Mesendoderm (in vitro differentiated cells): ENCODE results near the gene LTO1.

Experiments used
- DNase-seq: peaks from one replicate; pipeline ENCODE4 v3.0.0; 2013
- H2AK5ac ChIP-seq: 2 replicates; pipeline ENCODE4 v1.6.1; 2013; ENCODE audit warnings: low read length, inconsistent platforms
- H2BK120ac ChIP-seq: 2 replicates; pipeline ENCODE4 v1.6.1; 2013; ENCODE audit warnings: low read depth, mild to moderate bottlenecking, low read length, moderate library complexity, mixed read lengths
- H2BK15ac ChIP-seq: replicated peaks from 2 replicates; pipeline ENCODE4 v1.6.1; 2013; ENCODE audit warnings: low read depth, mild to moderate bottlenecking, moderate library complexity
- H2BK5ac ChIP-seq: 2 replicates; pipeline ENCODE4 v1.6.1; 2013; ENCODE audit warnings: low read length, inconsistent platforms
- H3K18ac ChIP-seq: 2 replicates; pipeline ENCODE4 v1.6.1; 2013; ENCODE audit warnings: mild to moderate bottlenecking, low read length, mixed read lengths
- H3K23ac ChIP-seq: one replicate; pipeline ENCODE4 v1.6.1; 2013; ENCODE audit warnings: low read length
- H3K27ac ChIP-seq: 2 replicates; pipeline ENCODE4 v1.5.1; 2013; ENCODE audit warnings: low read depth, mild to moderate bottlenecking, inconsistent platforms, low read length, moderate library complexity
- H3K27me3 ChIP-seq: 2 replicates; pipeline ENCODE4 v1.6.1; 2013; ENCODE audit warnings: low read length, control low read depth, mild to moderate bottlenecking, inconsistent platforms; ENCODE audit not compliant: insufficient read depth, poor library complexity
- H3K36me3 ChIP-seq: 2 replicates; pipeline ENCODE4 v1.6.1; 2013; ENCODE audit warnings: low read length, inconsistent platforms; ENCODE audit not compliant: control insufficient read depth, insufficient read depth
- H3K4ac ChIP-seq: one replicate; pipeline ENCODE4 v1.6.1; 2013; ENCODE audit warnings: low read depth, mild to moderate bottlenecking, low read length, moderate library complexity
- H3K4me1 ChIP-seq: 2 replicates; pipeline ENCODE4 v1.6.1; 2013; ENCODE audit warnings: low read depth, low read length, inconsistent platforms; ENCODE audit not compliant: control insufficient read depth
- H3K4me2 ChIP-seq: 2 replicates; pipeline ENCODE4 v1.6.1; 2013; ENCODE audit warnings: low read length
- H3K4me3 ChIP-seq: 2 replicates; pipeline ENCODE4 v1.5.1; 2013; ENCODE audit warnings: mild to moderate bottlenecking, low read length
- H3K56ac ChIP-seq: one replicate; pipeline ENCODE4 v1.6.1; 2013; ENCODE audit warnings: low read length
- H3K79me1 ChIP-seq: 2 replicates; pipeline ENCODE4 v1.6.1; 2013; ENCODE audit warnings: low read length, inconsistent platforms
- H3K79me2 ChIP-seq: 2 replicates; pipeline ENCODE4 v1.6.1; 2013; ENCODE audit warnings: mild to moderate bottlenecking, low read length; ENCODE audit not compliant: control insufficient read depth, insufficient read depth
- H3K9ac ChIP-seq: 2 replicates; pipeline ENCODE4 v1.6.1; 2013; ENCODE audit warnings: low read length, inconsistent platforms
- H4K5ac ChIP-seq: one replicate; pipeline ENCODE4 v1.6.1; 2013; ENCODE audit warnings: low read length
- H4K8ac ChIP-seq: one replicate; pipeline ENCODE4 v1.6.1; 2013; ENCODE audit warnings: low read depth, mild to moderate bottlenecking, control low read depth, low read length, moderate library complexity
- WGBS: extraction: QIAGEN DNeasy Blood & Tissue Kit; methylation state at CpG from one replicate; pipeline ENCODE4 v1.1.7; 2013; ENCODE audit warnings: low lambda C conversion rate, missing lambda C conversion rate; ENCODE audit not compliant: insufficient coverage; ENCODE audit errors: extremely low coverage; 5-methylcytosine and 5-hydroxymethylcytosine counted together

The LTO1 gene

DNA sequence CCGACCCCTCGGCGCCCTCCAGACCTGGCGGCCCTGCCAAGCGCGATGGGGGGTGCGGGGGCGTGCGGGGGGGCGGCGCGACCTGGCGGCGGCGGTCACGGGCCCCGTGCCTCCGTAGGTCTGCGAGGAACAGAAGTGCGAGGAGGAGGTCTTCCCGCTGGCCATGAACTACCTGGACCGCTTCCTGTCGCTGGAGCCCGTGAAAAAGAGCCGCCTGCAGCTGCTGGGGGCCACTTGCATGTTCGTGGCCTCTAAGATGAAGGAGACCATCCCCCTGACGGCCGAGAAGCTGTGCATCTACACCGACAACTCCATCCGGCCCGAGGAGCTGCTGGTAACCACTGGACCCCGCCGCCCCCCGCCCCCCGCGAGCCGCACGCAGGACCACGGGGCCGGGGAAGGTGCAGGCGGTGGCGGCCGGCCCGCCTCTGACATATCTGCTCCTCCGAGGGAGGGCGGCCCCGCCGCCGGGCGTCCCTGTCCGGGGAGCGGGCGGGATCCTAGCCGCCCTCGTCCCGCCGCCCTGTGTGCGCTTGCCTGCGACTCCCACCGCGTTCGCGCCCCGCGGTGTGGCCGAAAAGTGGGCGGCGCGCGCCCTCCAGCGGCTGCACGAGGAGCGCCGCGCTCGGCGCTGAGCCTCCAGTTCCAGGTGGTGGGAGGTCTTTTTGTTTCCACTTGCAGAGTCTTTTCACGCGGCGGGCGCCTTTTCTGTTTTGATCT lies 32.1 kb downstream of the LTO1 start:
- peak overlapping the region; percentile 87 for H4K8ac ChIP-seq
- WGBS: no CpG with 5 or more reads among the region's 81 CpGs
- H2BK120ac ChIP-seq: no peak overlapping the region
- H3K4ac ChIP-seq: peak overlapping the region; percentile 70
- H3K79me1 ChIP-seq: peaks cover 14% of the 10 kb centered on the region
- H3K18ac ChIP-seq: peak overlapping the region; percentile 95
- no peak overlapping the region for H2BK15ac ChIP-seq
- H3K4me3 ChIP-seq: peak overlapping the region; percentile 46
- peak overlapping the region; percentile 64 for H3K4me2 ChIP-seq
- no peak overlapping the region for H3K23ac ChIP-seq
- H3K56ac ChIP-seq: peak overlapping the region; percentile 71
- peaks cover 2% of the 10 kb centered on the region for H3K36me3 ChIP-seq
- no peak overlapping the region for H2AK5ac ChIP-seq
- H3K4me1 ChIP-seq: no peaks in the 10 kb centered on the region
- H2BK5ac ChIP-seq: no peak overlapping the region
- H3K79me2 ChIP-seq: peaks cover 27% of the 10 kb centered on the region
- DNase-seq: peak; percentile 85
- H3K9ac ChIP-seq: peak overlapping the region; percentile 70
- H3K27ac ChIP-seq: peak overlapping the region; percentile 15
- no peak overlapping the region for H4K5ac ChIP-seq
- no peaks in the 10 kb centered on the region for H3K27me3 ChIP-seq

DNA sequence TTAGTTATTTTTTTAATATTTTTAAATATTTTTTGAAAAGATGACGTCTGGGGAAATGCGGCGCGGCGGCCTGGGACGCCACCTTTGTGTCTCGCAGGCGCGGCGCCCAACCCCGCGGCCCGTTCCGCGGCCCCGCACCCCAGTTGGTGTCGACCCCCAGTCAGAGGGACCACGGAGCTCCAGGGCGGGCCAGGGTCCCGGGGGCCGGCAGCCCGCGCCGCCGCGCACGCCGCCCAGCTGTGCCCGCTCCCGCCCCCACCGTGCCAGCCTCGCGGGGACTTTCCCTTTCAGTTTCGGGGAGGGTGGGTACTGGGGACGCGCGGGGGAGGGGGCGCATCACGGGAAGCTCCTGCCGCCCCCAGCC lies 32.6 kb downstream of the LTO1 start:
- H3K56ac ChIP-seq: peak overlapping the region; percentile 71
- peak overlapping the region; percentile 70 for H3K9ac ChIP-seq
- no peak overlapping the region for H2BK5ac ChIP-seq
- H3K4me2 ChIP-seq: no peak overlapping the region
- H3K36me3 ChIP-seq: peaks cover 2% of the 10 kb centered on the region
- no peak for DNase-seq
- peaks cover 26% of the 10 kb centered on the region for H3K79me2 ChIP-seq
- H3K4me3 ChIP-seq: peak overlapping the region; percentile 32
- peak overlapping the region; percentile 95 for H3K18ac ChIP-seq
- H4K5ac ChIP-seq: no peak overlapping the region
- H2BK15ac ChIP-seq: no peak overlapping the region
- WGBS: no CpG with 5 or more reads among the region's 40 CpGs
- H4K8ac ChIP-seq: peak overlapping the region; percentile 87
- H3K4ac ChIP-seq: peak overlapping the region; percentile 70
- no peaks in the 10 kb centered on the region for H3K4me1 ChIP-seq
- peaks cover 14% of the 10 kb centered on the region for H3K79me1 ChIP-seq
- no peak overlapping the region for H2BK120ac ChIP-seq
- no peak overlapping the region for H3K27ac ChIP-seq
- no peak overlapping the region for H3K23ac ChIP-seq
- H2AK5ac ChIP-seq: no peak overlapping the region
- H3K27me3 ChIP-seq: no peaks in the 10 kb centered on the region

DNA sequence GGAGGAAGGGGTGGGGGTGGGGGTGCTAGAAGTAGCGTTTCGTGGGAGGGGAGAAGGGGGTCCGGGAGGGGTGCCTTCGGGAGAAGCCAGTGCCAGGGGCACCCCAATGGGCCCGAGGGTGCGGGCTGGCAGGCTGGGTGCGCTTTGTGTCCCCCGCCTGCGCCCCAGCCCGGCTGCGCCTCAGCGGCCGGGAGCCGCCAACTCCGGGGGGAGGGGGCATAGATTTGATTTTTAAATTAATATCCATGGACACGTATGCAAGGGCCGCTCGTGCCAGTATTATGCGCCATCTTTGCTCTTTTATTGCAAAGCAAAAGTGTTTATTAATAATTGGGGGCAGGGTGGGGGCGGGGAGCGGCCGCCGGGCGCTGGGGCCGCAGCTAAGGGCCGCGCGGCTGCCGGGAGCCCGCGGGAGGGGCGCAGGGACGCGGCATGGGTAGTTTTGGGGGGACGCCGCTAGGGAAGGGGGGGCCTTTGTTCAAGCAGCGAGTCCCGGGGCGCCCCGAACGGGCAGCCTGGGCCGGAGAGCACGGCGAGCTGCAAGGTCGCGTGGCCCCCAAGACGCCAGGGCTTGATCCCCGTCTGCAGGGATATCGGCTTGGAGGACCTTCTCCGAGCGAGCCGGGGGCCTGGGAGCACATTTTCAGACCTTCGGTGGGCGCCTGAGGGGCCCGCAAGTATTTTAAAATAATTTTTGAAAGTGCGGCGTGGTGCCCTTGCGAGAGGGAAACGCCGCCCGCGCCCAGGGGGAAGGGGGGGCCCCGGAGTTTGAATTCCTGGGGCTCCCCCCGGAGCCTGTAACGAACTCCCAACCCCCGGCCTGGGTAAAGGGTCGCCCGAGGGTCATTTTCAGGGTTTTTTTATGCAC lies 33.2 kb downstream of the LTO1 start:
- Histone ChIP-seq H3K56ac (peak overlapping the region; percentile 71), H3K36me3 (peaks cover 2% of the 10 kb centered on the region), H4K5ac (no peak overlapping the region), H3K4me1 (no peaks in the 10 kb centered on the region), H4K8ac (no peak overlapping the region), H3K79me2 (peaks cover 26% of the 10 kb centered on the region), H2BK120ac (no peak overlapping the region), H3K4ac (peak overlapping the region; percentile 82), H2BK5ac (no peak overlapping the region), H2AK5ac (no peak overlapping the region), H3K23ac (peak overlapping the region; percentile 80), H3K79me1 (peaks cover 14% of the 10 kb centered on the region), H3K18ac (peak overlapping the region; percentile 95), H3K4me3 (peak overlapping the region; percentile 32), H3K27me3 (no peaks in the 10 kb centered on the region), H2BK15ac (no peak overlapping the region), H3K27ac (peak overlapping the region; percentile 74), H3K9ac (peak overlapping the region; percentile 70), H3K4me2 (peak overlapping the region; percentile 27)
- DNase-seq: no peak
- WGBS: no CpG with 5 or more reads among the region's 68 CpGs

DNA sequence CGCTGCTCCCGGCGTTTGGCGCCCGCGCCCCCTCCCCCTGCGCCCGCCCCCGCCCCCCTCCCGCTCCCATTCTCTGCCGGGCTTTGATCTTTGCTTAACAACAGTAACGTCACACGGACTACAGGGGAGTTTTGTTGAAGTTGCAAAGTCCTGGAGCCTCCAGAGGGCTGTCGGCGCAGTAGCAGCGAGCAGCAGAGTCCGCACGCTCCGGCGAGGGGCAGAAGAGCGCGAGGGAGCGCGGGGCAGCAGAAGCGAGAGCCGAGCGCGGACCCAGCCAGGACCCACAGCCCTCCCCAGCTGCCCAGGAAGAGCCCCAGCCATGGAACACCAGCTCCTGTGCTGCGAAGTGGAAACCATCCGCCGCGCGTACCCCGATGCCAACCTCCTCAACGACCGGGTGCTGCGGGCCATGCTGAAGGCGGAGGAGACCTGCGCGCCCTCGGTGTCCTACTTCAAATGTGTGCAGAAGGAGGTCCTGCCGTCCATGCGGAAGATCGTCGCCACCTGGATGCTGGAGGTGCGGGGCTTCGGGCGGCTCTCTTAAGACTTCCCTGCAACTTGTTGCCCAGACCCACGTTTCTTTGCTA lies 34.1 kb downstream of the LTO1 start, which contains the start of gene CCND1:
TSS of gene CCND1 (plus strand) at position 162 of the 587 bp plus-strand sequence. CDS start at position 320, 158 bp downstream.
- H3K79me1 ChIP-seq: peaks cover 14% of the 10 kb centered on the region
- WGBS: no CpG with 5 or more reads among the region's 49 CpGs
- H3K4me2 ChIP-seq: peak within 1 kb of the TSS; percentile 61
- no peak within 1 kb of the TSS for H4K8ac ChIP-seq
- H3K56ac ChIP-seq: peak within 1 kb of the TSS; percentile 79
- H4K5ac ChIP-seq: no peak within 1 kb of the TSS
- H3K4me1 ChIP-seq: peaks cover 2% of the 10 kb centered on the region
- peak within 1 kb of the TSS; percentile 55 for H2BK120ac ChIP-seq
- H2BK15ac ChIP-seq: no peak within 1 kb of the TSS
- H2AK5ac ChIP-seq: no peak within 1 kb of the TSS
- H3K27ac ChIP-seq: peak within 1 kb of the TSS; percentile 74
- peak within 1 kb of the TSS; percentile 95 for H3K18ac ChIP-seq
- peak within 1 kb of the TSS; percentile 36 for H3K4me3 ChIP-seq
- peak within 1 kb of the TSS; percentile 80 for H3K23ac ChIP-seq
- H3K79me2 ChIP-seq: peaks cover 26% of the 10 kb centered on the region
- peaks cover 2% of the 10 kb centered on the region for H3K36me3 ChIP-seq
- peak within 1 kb of the TSS; percentile 80 for H3K9ac ChIP-seq
- H2BK5ac ChIP-seq: peak within 1 kb of the TSS; percentile 63
- peak within 1 kb of the TSS; percentile 86 for H3K4ac ChIP-seq
- peak; percentile 98 for DNase-seq
- no peaks in the 10 kb centered on the region for H3K27me3 ChIP-seq

DNA sequence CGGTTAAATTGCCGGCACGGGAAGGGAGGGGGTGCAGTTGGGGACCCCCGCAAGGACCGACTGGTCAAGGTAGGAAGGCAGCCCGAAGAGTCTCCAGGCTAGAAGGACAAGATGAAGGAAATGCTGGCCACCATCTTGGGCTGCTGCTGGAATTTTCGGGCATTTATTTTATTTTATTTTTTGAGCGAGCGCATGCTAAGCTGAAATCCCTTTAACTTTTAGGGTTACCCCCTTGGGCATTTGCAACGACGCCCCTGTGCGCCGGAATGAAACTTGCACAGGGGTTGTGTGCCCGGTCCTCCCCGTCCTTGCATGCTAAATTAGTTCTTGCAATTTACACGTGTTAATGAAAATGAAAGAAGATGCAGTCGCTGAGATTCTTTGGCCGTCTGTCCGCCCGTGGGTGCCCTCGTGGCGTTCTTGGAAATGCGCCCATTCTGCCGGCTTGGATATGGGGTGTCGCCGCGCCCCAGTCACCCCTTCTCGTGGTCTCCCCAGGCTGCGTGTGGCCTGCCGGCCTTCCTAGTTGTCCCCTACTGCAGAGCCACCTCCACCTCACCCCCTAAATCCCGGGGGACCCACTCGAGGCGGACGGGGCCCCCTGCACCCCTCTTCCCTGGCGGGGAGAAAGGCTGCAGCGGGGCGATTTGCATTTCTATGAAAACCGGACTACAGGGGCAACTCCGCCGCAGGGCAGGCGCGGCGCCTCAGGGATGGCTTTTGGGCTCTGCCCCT lies 34.7 kb downstream of the LTO1 start:
- Histone ChIP-seq H3K79me1 (peaks cover 11% of the 10 kb centered on the region), H3K4me2 (peak overlapping the region; percentile 61), H2BK5ac (peak overlapping the region; percentile 63), H3K4ac (peak overlapping the region; percentile 86), H3K27ac (peak overlapping the region; percentile 60), H3K36me3 (peaks cover 2% of the 10 kb centered on the region), H3K23ac (no peak overlapping the region), H3K4me3 (peak overlapping the region; percentile 36), H2AK5ac (no peak overlapping the region), H2BK15ac (no peak overlapping the region), H2BK120ac (peak overlapping the region; percentile 55), H3K9ac (peak overlapping the region; percentile 80), H3K4me1 (peaks cover 2% of the 10 kb centered on the region), H3K18ac (peak overlapping the region; percentile 89), H4K5ac (no peak overlapping the region), H3K79me2 (peaks cover 24% of the 10 kb centered on the region), H4K8ac (no peak overlapping the region), H3K27me3 (no peaks in the 10 kb centered on the region), H3K56ac (peak overlapping the region; percentile 79)
- no peak for DNase-seq
- no CpG with 5 or more reads among the region's 43 CpGs for WGBS
